ENCODE data around the gene TPCN2. TPM values are rescaled to one million over a fixed set of nuclear protein-coding genes. Genes with fewer than 3 reads are reported as not detected.

The TPCN2 gene
- total and polyA plus RNA-seq, 2 of the 8 experiments (the other 6 are each of a cell fraction or from before 2014, with no cell fraction given): 9.7 to 18.6 TPM

DNA sequence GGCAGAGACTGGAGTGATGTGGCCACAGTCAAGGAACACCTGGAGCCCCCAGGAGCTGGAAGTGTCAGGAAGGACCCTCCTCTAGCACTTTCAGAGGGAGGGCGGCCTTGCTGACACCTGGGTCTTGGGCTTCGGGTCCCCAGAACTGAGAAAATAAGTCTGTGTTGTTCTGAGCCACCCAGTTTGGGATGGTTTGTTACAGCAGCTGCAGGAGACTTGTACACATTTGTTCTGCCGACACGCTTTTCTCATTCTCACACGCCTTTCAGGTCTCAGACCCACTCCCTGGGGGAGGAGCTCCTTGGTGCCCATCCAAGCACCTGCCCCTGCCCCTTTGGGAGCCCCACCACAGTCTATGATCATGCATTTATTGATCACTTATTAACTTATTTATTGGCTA is 59.8 kb downstream of the TPCN2 start:
- Histone ChIP-seq H2BK5ac (ENCODE audit: low read depth, low read length) (no peak overlapping the region), H4K91ac (replicated peaks; ENCODE audit: insufficient read length, low read length) (no peak overlapping the region), H3K27ac (ENCODE audit: low read depth, low read length) (no peak overlapping the region), H3K27me3 (replicated peaks in 1 of 4; ENCODE audit: control insufficient read depth in 3 of 4, extremely low read depth in 1 of 4, insufficient read depth in 3 of 4, low read length in 3 of 4) (no peaks in the 10 kb centered on the region; a peak in 1 of 7 replicates), H3K36me3 (ENCODE audit: control insufficient read depth in 2 of 4, insufficient read depth in 4 of 4, low read length in 3 of 4) (no peaks in the 10 kb centered on the region), H3K14ac (ENCODE audit: insufficient read length) (no peak overlapping the region), H2BK120ac (replicated peaks; ENCODE audit: low read depth, low read length) (no peak overlapping the region), H4K20me1 (replicated peaks in 1 of 2; ENCODE audit: control insufficient read depth in 1 of 2, insufficient read depth in 2 of 2, low read length in 2 of 2) (peaks cover 0 to 6% of the 10 kb centered on the region in 2 experiments), H3K4ac (replicated peaks; ENCODE audit: insufficient read length, low read depth, low read length) (no peak overlapping the region), H3K9ac (replicated peaks in 1 of 4; ENCODE audit: extremely low read depth in 1 of 4, low read depth in 3 of 4, low read length in 3 of 4) (no peak overlapping the region), H3K79me2 (ENCODE audit: control insufficient read depth in 1 of 2, insufficient read depth in 2 of 2, low read length in 2 of 2) (no peaks in the 10 kb centered on the region), H3K4me1 (replicated peaks in 1 of 4; ENCODE audit: control insufficient read depth in 3 of 4, insufficient read depth in 4 of 4, low read length in 3 of 4) (no peaks in the 10 kb centered on the region), H3K9me3 (ENCODE audit: insufficient read depth in 2 of 2, low read depth in 1 of 2, low read length in 1 of 2) (peaks cover 3 to 5% of the 10 kb centered on the region in 2 experiments; a peak in 1 of 4 replicates), H3K79me1 (ENCODE audit: low read depth, low read length) (no peaks in the 10 kb centered on the region), H3K23ac (ENCODE audit: insufficient read length) (no peak overlapping the region), H2BK15ac (ENCODE audit: low read length) (no peak overlapping the region), H2AFZ (ENCODE audit: low read length) (no peak overlapping the region), H2AK5ac (ENCODE audit: low read depth, low read length) (no peak overlapping the region), H3K4me2 (ENCODE audit: insufficient read depth in 1 of 2, low read depth in 2 of 2, low read length in 2 of 2) (no peak overlapping the region), H3K56ac (replicated peaks; ENCODE audit: insufficient read length, low read depth, low read length) (no peak overlapping the region), H3K18ac (ENCODE audit: extremely low read depth, low read length) (no peak overlapping the region), H4K5ac (ENCODE audit: insufficient read length, low read depth, low read length) (no peak overlapping the region), H4K8ac (ENCODE audit: extremely low read depth, insufficient read depth, low read length) (no peak overlapping the region), H3K4me3 (ENCODE audit: extremely low read depth in 1 of 4, insufficient read depth in 2 of 4, low read depth in 3 of 4, low read length in 4 of 4) (no peak overlapping the region), H2BK12ac (ENCODE audit: low read depth, low read length) (no peak overlapping the region), H3K23me2 (ENCODE audit: low read depth, low read length) (peaks cover 8% of the 10 kb centered on the region; the same call in 1 of the 2 replicates), H2BK20ac (ENCODE audit: low read length) (no peak overlapping the region)
- TF ChIP-seq CBX8 (IDR thresholded peaks at IDR 0.05; ENCODE audit: borderline replicate concordance, low read depth, low read length): no peak
- TF ChIP-seq SIRT6 (IDR thresholded peaks at IDR 0.05; ENCODE audit: low read length): no peak
- no peak for TF ChIP-seq BCL11A (IDR thresholded peaks at IDR 0.05; ENCODE audit: low read depth in 2 of 2, low read length in 2 of 2)
- TF ChIP-seq, protein P1, sequence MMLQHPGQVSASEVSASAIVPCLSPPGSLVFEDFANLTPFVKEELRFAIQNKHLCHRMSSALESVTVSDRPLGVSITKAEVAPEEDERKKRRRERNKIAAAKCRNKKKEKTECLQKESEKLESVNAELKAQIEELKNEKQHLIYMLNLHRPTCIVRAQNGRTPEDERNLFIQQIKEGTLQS (IDR thresholded peaks at IDR 0.05; ENCODE audit: insufficient read depth, low read depth, low read length): no peak
- CTCF ChIA-PET (ENCODE audit: partially characterized antibody): interaction anchor here (1.1 to 1.8 kb wide), 3 partner anchors 23 to 575 kb away, joined by 5 to 6 read pairs (median 6); no protein-coding TSS in a partner anchor
- DNase-seq (ENCODE audit: low read depth in 1 of 2, low spot score in 2 of 2): no peak
- no peak for FAIRE-seq
- POLR2A ChIA-PET (ENCODE audit: partially characterized antibody): no interaction called here
- whole genome bisulfite sequencing, 2 experiments (ENCODE audit: extremely low coverage in 1 of 2, insufficient coverage in 1 of 2, insufficient read length in 1 of 2, insufficient replicate concordance in 2 of 2, low coverage in 1 of 2, low lambda C conversion rate in 2 of 2, missing lambda C conversion rate in 1 of 2): 72% methylated on average over 5 of the region's 5 CpGs; no CpG with 5 or more reads in 1 of the 2 experiments
